ENCODE results near the gene ERBB4.
"Not testable (repeated sequence)": the region's sequence is repeated elsewhere in the genome, so short reads cannot be mapped to it uniquely, and the experiment has no call there.

- not testable (repeated sequence) for TF ChIP-seq CTCF (IDR thresholded peaks at IDR 0.05; ENCODE audit: low read depth, low read length, poor library complexity, severe bottlenecking); EZH2phosphoT487 (IDR thresholded peaks at IDR 0.05; ENCODE audit: borderline replicate concordance, low read length)
Observed at GRCh38 chr2:212106536-212106935, 432.1 kb downstream of the ERBB4 start.

Measured in DOHH2 (cell line).